Measurements from ENCODE around the gene CES2.
"Not testable (repeated sequence)": the region's sequence is repeated elsewhere in the genome, so short reads cannot be mapped to it uniquely, and the experiment has no call there.

CES2 gene

GRCh38 chr16:66920299-66920590 is 15.1 kb upstream of the CES2 start:
- no peak for DNase-seq

GRCh38 chr16:66920924-66921680 is 14.2 kb upstream of the CES2 start:
- no peak for DNase-seq

- no peak for DNase-seq
These were observed 13.4 kb upstream of the CES2 start for GRCh38 chr16:66921729-66922450.

- DNase-seq, result peak; percentile 72
These were observed 12.0 kb upstream of the CES2 start for GRCh38 chr16:66923247-66923731.

- DNase-seq, result no peak
These were observed 11.4 kb upstream of the CES2 start for GRCh38 chr16:66923866-66924265.

- no peak for DNase-seq
These were observed 10.6 kb upstream of the CES2 start for GRCh38 chr16:66924527-66925321.

GRCh38 chr16:66925322-66925840 is 9.9 kb upstream of the CES2 start, which contains the start of gene RRAD:
Gene RRAD, minus strand, starts transcription at chr16:66925535. Its CDS starts 356 bp downstream, at chr16:66925179.
- no peak for DNase-seq

GRCh38 chr16:66926171-66926947 is 9.0 kb upstream of the CES2 start:
- DNase-seq, result peak; percentile 14

GRCh38 chr16:66926961-66927436 is 8.3 kb upstream of the CES2 start:
- DNase-seq, result no peak

- DNase-seq, result no peak
These were observed 7.2 kb upstream of the CES2 start for GRCh38 chr16:66927918-66928649.

- no peak for DNase-seq
These were observed 6.5 kb upstream of the CES2 start for GRCh38 chr16:66928702-66929388.

- no peak for DNase-seq
These were observed 5.1 kb upstream of the CES2 start for GRCh38 chr16:66930189-66930588.

- no peak for DNase-seq
These were observed 3.7 kb upstream of the CES2 start for GRCh38 chr16:66931665-66932064.

GRCh38 chr16:66932076-66932475 is 3.2 kb upstream of the CES2 start:
- no peak for DNase-seq

GRCh38 chr16:66933776-66934137 is 1.6 kb upstream of the CES2 start:
- DNase-seq, result no peak

GRCh38 chr16:66934138-66934838 is 1.0 kb upstream of the CES2 start, which contains the start of gene CIAO2B:
Gene CIAO2B, minus strand, starts transcription at chr16:66934402. Its CDS starts 38 bp downstream, at chr16:66934364.
- peak; percentile 17 for DNase-seq

GRCh38 chr16:66934839-66935313 is 440 bp upstream of the CES2 start:
- DNase-seq, result not testable (repeated sequence)

GRCh38 chr16:66936462-66936861 is 1.1 kb downstream of the CES2 start:
- no peak for DNase-seq

GRCh38 chr16:66936889-66937554 is 1.7 kb downstream of the CES2 start:
- DNase-seq, result no peak
